NCI-H1436 treated with DMSO at 0.1 percent for 48 hours (cell line): ENCODE data around the gene CLIC5.

Source experiments
- DNase-seq: peaks from one replicate; lab custom pipeline; 2025; lab: John Stamatoyannopoulos, UW

Gene CLIC5

GRCh38 chr6:45964300-45964699 lies 51.4 kb downstream of the CLIC5 start:
- DNase-seq, result no peak

- DNase-seq, result no peak
Observed at GRCh38 chr6:45963896-45964295, 51.8 kb downstream of the CLIC5 start.

GRCh38 chr6:45961125-45961524 lies 54.5 kb downstream of the CLIC5 start:
- no peak for DNase-seq

GRCh38 chr6:45959534-45960145 lies 56.0 kb downstream of the CLIC5 start:
- peak; percentile 28 for DNase-seq

GRCh38 chr6:45956663-45957062 lies 59.0 kb downstream of the CLIC5 start:
- DNase-seq, result no peak

GRCh38 chr6:45956176-45956575 lies 59.5 kb downstream of the CLIC5 start:
- DNase-seq, result no peak

GRCh38 chr6:45955597-45955996 lies 60.1 kb downstream of the CLIC5 start:
- DNase-seq, result no peak

GRCh38 chr6:45952546-45952945 lies 63.1 kb downstream of the CLIC5 start:
- DNase-seq, result no peak

- DNase-seq, result no peak
Observed at GRCh38 chr6:45952168-45952529, 63.5 kb downstream of the CLIC5 start.

- no peak for DNase-seq
Observed at GRCh38 chr6:45951321-45952167, 64.1 kb downstream of the CLIC5 start.

- DNase-seq, result no peak
Observed at GRCh38 chr6:45949256-45949655, 66.4 kb downstream of the CLIC5 start.

- DNase-seq, result no peak
Observed at GRCh38 chr6:45947807-45948206, 67.9 kb downstream of the CLIC5 start.

- no peak for DNase-seq
Observed at GRCh38 chr6:45946887-45947286, 68.8 kb downstream of the CLIC5 start.

- no peak for DNase-seq
Observed at GRCh38 chr6:45946352-45946751, 69.3 kb downstream of the CLIC5 start.

- no peak for DNase-seq
Observed at GRCh38 chr6:45942953-45943352, 72.7 kb downstream of the CLIC5 start.

- DNase-seq, result no peak
Observed at GRCh38 chr6:45933855-45934254, 81.8 kb downstream of the CLIC5 start.

- no peak for DNase-seq
Observed at GRCh38 chr6:45931232-45931631, 84.4 kb downstream of the CLIC5 start.

GRCh38 chr6:45930420-45931040 lies 85.1 kb downstream of the CLIC5 start:
- DNase-seq, result no peak

- DNase-seq, result no peak
Observed at GRCh38 chr6:45929421-45930361, 86.0 kb downstream of the CLIC5 start.

GRCh38 chr6:45928721-45929305 lies 86.8 kb downstream of the CLIC5 start:
- DNase-seq, result no peak

GRCh38 chr6:45927421-45928320 lies 88.0 kb downstream of the CLIC5 start:
- DNase-seq, result no peak
